ACC112 (cell line): ENCODE data around the gene BMERB1.
"Not testable (repeated sequence)": the region's sequence is repeated elsewhere in the genome, so short reads cannot be mapped to it uniquely, and the experiment has no call there.

Source experiments
- H2AFZ ChIP-seq: fragments of 200-600 bp; sonication (generic); one replicate; pipeline ENCODE4 v1.6.0; 2017; ENCODE audit warnings: antibody characterized with exemption, low read length; ENCODE audit not compliant: unreplicated experiment
- H3K27ac ChIP-seq: fragments of 200-600 bp; sonication (generic); 2 replicates; pipeline ENCODE4 v1.5.1; 2014; ENCODE audit warnings: low read depth, mild to moderate bottlenecking, antibody characterized with exemption, low read length, moderate library complexity
- H3K27me3 ChIP-seq: fragments of 200-600 bp; sonication (generic); 2 replicates; pipeline ENCODE4 v1.6.1; 2014; ENCODE audit warnings: mild to moderate bottlenecking, antibody characterized with exemption, low read length, moderate library complexity, mixed read lengths; ENCODE audit not compliant: insufficient read depth
- H3K36me3 ChIP-seq: fragments of 200-600 bp; sonication (generic); 2 replicates; pipeline ENCODE4 v1.6.1; 2016; ENCODE audit warnings: mild to moderate bottlenecking, antibody characterized with exemption, low read length, moderate library complexity, mixed read lengths; ENCODE audit not compliant: insufficient read depth
- H3K4me1 ChIP-seq: fragments of 200-600 bp; sonication (generic); one replicate; pipeline ENCODE4 v1.6.1; 2016; ENCODE audit warnings: low read length, mixed read lengths; ENCODE audit not compliant: insufficient read depth, unreplicated experiment, control insufficient read depth
- H3K4me3 ChIP-seq: fragments of 200-600 bp; sonication (generic); 2 replicates; pipeline ENCODE4 v1.5.1; 2014; ENCODE audit warnings: mild to moderate bottlenecking, low read depth, low read length
- H3K79me2 ChIP-seq: fragments of 200-600 bp; sonication (generic); one replicate; pipeline ENCODE4 v1.6.0; 2016; ENCODE audit warnings: low read length; ENCODE audit not compliant: control insufficient read depth, unreplicated experiment, insufficient read depth

Gene BMERB1

DNA sequence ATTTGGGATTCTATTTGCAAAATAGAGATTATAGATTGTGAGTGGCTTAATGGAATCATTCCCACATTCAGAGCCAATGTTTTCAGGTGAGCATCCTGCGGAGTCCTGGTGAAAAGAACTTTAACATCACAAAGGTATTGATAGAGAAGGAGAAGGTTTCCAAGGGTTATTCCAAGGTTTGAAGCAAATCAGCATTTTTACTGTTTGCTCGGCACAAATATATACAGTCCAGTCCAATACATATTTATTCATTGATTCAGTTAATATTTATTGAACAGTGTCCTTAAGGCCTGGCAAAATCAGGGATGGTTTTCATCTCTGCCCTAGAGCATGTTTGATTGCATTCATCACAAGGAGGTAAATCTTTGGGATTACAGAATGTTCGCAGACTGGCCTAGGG lies 32.4 kb upstream of the BMERB1 start:
- H3K79me2 ChIP-seq = no peaks in the 10 kb centered on the region
- H3K27me3 ChIP-seq = no peaks in the 10 kb centered on the region
- no peak overlapping the region for H3K4me3 ChIP-seq
- no peak overlapping the region for H3K27ac ChIP-seq
- no peak overlapping the region for H2AFZ ChIP-seq
- H3K36me3 ChIP-seq = no peaks in the 10 kb centered on the region
- H3K4me1 ChIP-seq = no peaks in the 10 kb centered on the region

DNA sequence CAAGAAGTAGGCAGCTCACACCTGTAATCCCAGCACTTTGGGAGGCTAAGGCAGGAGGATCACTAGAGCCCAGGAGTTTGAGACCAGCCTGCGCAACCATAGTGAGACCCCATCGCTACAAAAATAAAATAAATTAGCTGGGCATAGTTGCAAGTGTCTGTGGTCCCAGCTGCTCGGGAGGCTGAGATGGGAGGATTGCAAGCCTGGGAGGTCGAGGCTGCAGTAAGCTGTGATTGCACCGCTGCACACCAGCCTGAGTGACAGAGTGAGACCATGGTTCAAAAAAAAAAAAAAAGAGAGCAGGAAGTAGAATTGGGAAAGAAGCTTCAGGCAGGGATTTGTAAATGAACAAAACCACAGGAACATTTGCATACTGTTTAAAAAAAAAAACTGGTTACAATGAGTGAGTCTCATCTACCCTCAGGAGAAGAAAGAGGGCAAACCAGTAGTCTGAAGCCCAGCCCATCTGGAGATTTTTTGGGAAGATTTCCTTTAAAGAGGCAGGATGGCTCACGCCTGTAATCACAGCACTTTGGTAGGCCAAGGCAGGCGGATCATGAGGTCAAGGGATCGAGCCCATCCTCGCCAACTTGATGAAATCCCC lies 30.9 kb upstream of the BMERB1 start:
- no peaks in the 10 kb centered on the region for H3K79me2 ChIP-seq
- no peaks in the 10 kb centered on the region for H3K4me1 ChIP-seq
- H3K27me3 ChIP-seq = no peaks in the 10 kb centered on the region
- H3K36me3 ChIP-seq = no peaks in the 10 kb centered on the region
- H2AFZ ChIP-seq = no peak overlapping the region
- H3K4me3 ChIP-seq = no peak overlapping the region
- no peak overlapping the region for H3K27ac ChIP-seq

DNA sequence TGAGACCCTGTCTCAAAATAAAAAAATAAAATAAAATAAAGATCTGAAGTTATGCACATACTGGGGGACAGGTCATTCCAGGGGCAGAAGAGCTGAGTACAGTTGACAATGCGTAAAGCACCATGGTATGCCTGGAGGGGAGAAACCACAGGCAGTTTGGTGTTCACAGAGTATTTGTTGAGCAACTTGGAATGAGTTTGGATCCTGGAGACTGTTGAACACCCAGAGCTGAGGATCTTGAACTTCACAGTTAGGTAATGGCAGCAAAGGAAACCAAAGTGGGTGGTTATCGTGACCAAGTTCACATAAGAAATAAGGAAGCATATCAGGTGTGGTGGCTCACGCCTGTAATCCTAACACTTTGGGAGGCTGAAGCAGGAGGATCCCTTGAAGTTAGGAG lies 30.3 kb upstream of the BMERB1 start:
- H3K79me2 ChIP-seq, H3K4me1 ChIP-seq, H2AFZ ChIP-seq, H3K36me3 ChIP-seq, H3K4me3 ChIP-seq, H3K27me3 ChIP-seq, H3K27ac ChIP-seq: not testable (repeated sequence)

DNA sequence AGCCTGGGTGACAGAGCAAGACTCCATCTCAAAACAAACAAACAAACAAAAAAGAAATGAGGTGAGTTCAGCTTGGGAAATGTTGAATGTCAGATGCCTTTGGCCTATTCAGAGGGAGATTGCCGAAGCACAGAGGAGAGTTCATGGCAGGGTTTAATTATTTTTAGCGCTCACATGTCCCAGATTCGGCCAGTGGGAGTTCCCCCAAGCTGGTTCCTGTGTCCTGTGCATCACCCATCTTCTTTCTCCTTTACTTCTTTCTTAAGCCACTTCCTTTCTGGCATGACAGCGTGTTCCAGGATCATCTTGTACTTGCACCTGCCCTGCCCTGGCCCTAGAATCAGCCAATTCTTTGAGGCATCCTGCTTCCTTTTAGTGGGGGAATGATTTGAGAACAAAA lies 29.6 kb upstream of the BMERB1 start:
- Histone ChIP-seq H3K36me3 (no peaks in the 10 kb centered on the region), H3K27me3 (no peaks in the 10 kb centered on the region), H3K4me1 (no peaks in the 10 kb centered on the region), H2AFZ (no peak overlapping the region), H3K27ac (no peak overlapping the region), H3K4me3 (no peak overlapping the region), H3K79me2 (no peaks in the 10 kb centered on the region)

DNA sequence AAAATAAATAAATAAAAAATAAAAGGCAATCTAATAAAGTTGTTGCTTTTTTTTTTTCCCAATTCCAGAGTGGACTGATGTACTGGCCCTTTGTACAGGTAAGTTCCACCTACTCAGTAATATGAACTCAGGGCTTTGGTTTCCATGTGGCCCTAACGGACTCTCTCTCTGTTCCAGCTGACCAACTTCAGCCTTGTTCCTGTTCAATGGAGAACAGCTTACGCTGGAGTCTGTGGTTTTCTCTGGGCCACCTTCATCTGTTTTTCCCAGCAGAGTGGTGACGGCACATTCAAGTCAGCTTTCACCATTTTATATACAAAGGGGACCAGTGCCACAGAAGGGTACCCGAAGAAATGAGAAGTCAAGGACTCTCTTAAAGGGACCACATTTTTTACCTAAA lies 26.6 kb upstream of the BMERB1 start:
- H3K36me3 ChIP-seq, H3K4me3 ChIP-seq, H3K4me1 ChIP-seq: not testable (repeated sequence)

DNA sequence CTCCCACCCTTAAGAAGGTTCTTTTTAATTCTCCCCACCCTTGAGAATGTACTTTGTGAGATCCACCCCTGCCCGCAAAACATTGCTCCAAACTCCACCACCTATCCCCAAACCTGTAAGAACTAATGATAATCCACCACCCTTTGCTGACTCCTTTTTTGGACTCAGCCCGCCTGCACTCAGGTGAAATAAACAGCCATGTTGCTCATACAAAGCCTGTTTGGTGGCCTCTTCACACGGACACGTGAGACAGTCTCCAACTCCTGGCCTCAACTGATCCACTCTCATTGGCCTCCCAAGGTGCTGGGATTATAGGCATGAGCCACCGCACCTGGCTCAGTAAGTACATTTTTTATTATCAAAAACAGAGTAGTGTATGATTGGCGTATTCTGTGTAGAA lies 24.9 kb upstream of the BMERB1 start:
- H3K79me2 ChIP-seq, H3K36me3 ChIP-seq, H3K27me3 ChIP-seq, H3K4me3 ChIP-seq, H2AFZ ChIP-seq, H3K27ac ChIP-seq, H3K4me1 ChIP-seq: not testable (repeated sequence)

More for the DNA sequence above, 26.6 kb upstream of the BMERB1 start:
- not testable (repeated sequence) for H3K27me3 ChIP-seq, H3K27ac ChIP-seq, H3K79me2 ChIP-seq, H2AFZ ChIP-seq

DNA sequence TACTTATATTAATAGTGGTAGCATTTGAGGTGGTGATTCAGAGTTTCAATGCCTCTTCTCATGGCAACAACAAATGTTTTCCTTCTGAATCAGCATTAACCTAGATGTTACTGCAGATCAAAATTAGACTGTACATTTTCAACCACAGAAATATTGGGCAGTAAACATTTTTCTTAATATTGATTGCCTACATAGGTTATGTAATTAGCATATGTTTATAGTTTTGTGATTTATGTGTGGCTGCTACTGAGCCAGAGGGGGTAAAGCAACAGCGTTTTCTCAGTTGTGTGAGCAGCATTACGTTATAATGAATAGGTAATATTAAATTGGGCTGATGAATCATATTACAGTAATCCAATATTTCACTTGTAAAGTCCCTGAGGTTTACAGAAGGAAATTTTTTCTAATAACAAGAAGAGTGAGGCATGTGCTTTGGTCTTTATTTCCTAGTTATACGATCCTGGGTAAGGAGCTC lies 18.8 kb upstream of the BMERB1 start:
- Histone ChIP-seq H3K27ac (peak overlapping the region; percentile 48; the same call in 1 of the 2 replicates), H3K36me3 (no peaks in the 10 kb centered on the region), H2AFZ (no peak overlapping the region), H3K4me1 (peaks cover 16% of the 10 kb centered on the region), H3K27me3 (no peaks in the 10 kb centered on the region), H3K79me2 (no peaks in the 10 kb centered on the region), H3K4me3 (no peak overlapping the region)

DNA sequence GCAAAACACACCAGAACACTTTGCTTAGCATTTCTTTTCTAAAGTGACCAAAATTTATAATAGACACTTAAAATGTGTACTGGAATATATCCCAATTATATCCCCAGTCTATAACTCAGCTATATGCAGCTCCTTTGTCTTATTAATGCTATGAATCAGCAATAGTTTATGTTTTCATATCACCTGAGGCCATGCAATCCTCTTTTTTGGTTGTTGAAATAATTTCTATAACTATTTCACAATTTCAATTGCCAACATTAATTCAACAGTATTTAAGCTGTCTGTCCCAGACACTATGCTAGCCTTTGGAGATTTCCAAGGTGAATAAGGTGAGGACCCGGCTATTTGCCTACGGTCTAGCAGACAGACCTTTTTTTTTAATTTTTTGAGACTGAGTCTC lies 17.2 kb upstream of the BMERB1 start:
- Histone ChIP-seq H3K4me1 (peaks cover 16% of the 10 kb centered on the region), H2AFZ (no peak overlapping the region), H3K27ac (no peak overlapping the region), H3K27me3 (no peaks in the 10 kb centered on the region), H3K36me3 (no peaks in the 10 kb centered on the region), H3K4me3 (no peak overlapping the region), H3K79me2 (no peaks in the 10 kb centered on the region)

DNA sequence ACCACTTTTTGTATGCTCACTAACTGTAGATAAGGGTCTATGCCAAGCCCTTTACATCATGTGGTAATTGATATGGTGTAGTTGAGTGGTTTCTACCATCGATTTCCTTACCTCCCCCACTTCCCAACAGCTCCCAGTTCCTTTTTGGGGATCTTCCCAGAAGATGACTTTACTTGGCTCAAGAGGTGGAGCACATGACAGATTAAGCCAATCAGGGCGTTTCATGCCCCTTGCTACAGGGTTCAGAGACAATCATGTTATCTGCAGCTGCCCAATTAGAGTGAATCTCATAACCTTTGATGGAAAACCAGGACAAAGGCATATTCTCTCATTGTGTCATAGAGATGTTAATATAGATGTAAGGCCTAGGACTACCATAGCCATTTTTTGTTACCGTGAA lies 16.2 kb upstream of the BMERB1 start:
- H3K4me3 ChIP-seq = no peak overlapping the region

DNA sequence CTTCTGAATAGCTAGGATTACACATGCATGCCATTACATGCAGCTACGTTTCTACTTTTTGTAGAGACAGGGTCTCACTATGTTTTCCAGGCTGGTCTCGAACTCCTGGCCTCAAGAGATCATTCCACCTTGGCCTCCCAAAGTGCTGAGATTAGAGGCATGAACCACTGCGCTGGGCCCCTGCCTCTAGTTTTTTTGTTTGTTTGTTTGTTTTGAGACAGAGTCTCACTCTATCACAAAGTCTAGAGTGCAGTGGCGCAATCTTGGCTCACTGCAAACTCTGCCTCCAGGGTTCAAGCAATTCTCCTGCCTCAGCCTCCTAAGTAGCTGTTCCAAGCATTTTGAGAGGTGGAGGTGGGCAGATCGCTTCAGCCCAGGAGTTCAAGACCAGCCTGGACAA lies 12.7 kb upstream of the BMERB1 start:
- not testable (repeated sequence) for H3K27ac ChIP-seq, H3K27me3 ChIP-seq, H3K4me1 ChIP-seq, H3K79me2 ChIP-seq, H3K4me3 ChIP-seq, H2AFZ ChIP-seq, H3K36me3 ChIP-seq

More for the DNA sequence above, 16.2 kb upstream of the BMERB1 start:
- H2AFZ ChIP-seq = no peak overlapping the region
- H3K27me3 ChIP-seq = no peaks in the 10 kb centered on the region
- peaks cover 16% of the 10 kb centered on the region for H3K4me1 ChIP-seq
- no peaks in the 10 kb centered on the region for H3K79me2 ChIP-seq
- H3K27ac ChIP-seq = no peak overlapping the region
- no peaks in the 10 kb centered on the region for H3K36me3 ChIP-seq

DNA sequence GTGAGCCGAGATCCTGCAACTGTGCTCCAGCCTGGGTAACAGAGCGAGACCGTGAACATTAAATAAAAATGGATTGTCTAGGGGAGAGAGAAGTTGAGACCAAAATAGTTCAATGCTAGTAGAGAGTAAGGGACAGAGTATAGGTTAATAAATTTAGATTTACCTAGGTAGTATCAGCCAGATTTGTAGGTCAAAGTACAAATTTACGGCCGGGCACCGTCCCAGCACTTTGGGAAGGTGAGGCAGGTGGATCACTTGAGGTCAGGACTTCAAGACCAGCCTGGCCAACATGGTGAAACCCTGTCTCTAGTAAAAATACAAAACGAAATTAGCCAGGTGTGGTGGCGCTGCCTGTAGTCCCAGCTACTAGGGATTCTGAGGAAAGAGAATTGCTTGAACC lies 12.2 kb upstream of the BMERB1 start:
- Histone ChIP-seq H3K27ac (no peak overlapping the region), H2AFZ (no peak overlapping the region), H3K79me2 (no peaks in the 10 kb centered on the region), H3K4me3 (no peak overlapping the region), H3K36me3 (no peaks in the 10 kb centered on the region), H3K27me3 (no peaks in the 10 kb centered on the region), H3K4me1 (no peaks in the 10 kb centered on the region)
